Left cardiac atrium (tissue), 4 donors: ENCODE results near the gene C2orf49. TPM values are rescaled to one million over a fixed set of nuclear protein-coding genes. Genes with fewer than 3 reads are reported as not detected.

Source experiments
- ATAC-seq, 2 donors: fragments of 200-7000 bp; cut with Tn5 transposase; one replicate each; pipeline ENCODE4 v1.9.1; 2020; ENCODE audit warnings: mild to moderate bottlenecking in 2 of 2, moderate library complexity in 2 of 2
- DNase-seq: peaks from one replicate; pipeline ENCODE4 v3.0.0-alpha.2; 2020
- intact Hi-C, 2 donors: fragments of 100-400 bp; cut with DNase I; formaldehyde crosslinking; loops; one replicate each; pipeline versions ENCODE4 v1.14.1 to v1.15.1; 2022 to 2023
- total RNA-seq, 2 donors: library from RNA; stranded (reverse); fragmentation: NEBNext Ultra II Directional; extraction: Animal tissue kit (Norgen Biotek cat#: 25700); gene quantifications; one replicate each; pipeline ENCODE4 v1.2.1, GENCODE V29; 2021
- donor health status: DM: no; HTN: yes; CAD: no.
- donor health status: DM: no; HTN: yes; CAD: no; lungs with severe emphysema.
- donor health status: DM: yes; HTN: yes; CAD: no.
- donor health status: Dilated cardiomyopathy.

C2orf49 gene
- total RNA-seq, 2 donors from 2014 or later = 15.6 to 16.2 TPM

- intact Hi-C loops = no loop called here
- ATAC-seq = no peak
Observed at GRCh38 chr2:105344704-105345345, 7.5 kb downstream of the C2orf49 start.

GRCh38 chr2:105357122-105357521 lies 19.8 kb downstream of the C2orf49 start:
- DNase-seq = no peak
- ATAC-seq = no peak
- intact Hi-C loops = no loop called here

More at GRCh38 chr2:105344704-105345345, 7.5 kb downstream of the C2orf49 start:
- no peak for DNase-seq

GRCh38 chr2:105358593-105358992 lies 21.3 kb downstream of the C2orf49 start:
- DNase-seq (no peak), ATAC-seq (peak; percentile 32 to 74)
- intact Hi-C loops = no loop called here

- DNase-seq (no peak), ATAC-seq (no peak)
- intact Hi-C loops = no loop called here
Observed at GRCh38 chr2:105361102-105361889, 24.0 kb downstream of the C2orf49 start.

GRCh38 chr2:105362862-105363591 lies 25.7 kb downstream of the C2orf49 start:
- ATAC-seq (peak in 1 of 2 donors; percentile 21), DNase-seq (no peak)
- intact Hi-C loops = no loop called here

- intact Hi-C loops = no loop called here
- DNase-seq (no peak), ATAC-seq (no peak)
Observed at GRCh38 chr2:105364436-105365139, 27.2 kb downstream of the C2orf49 start.

- intact Hi-C loops = no loop called here
Observed at GRCh38 chr2:105365206-105365605, 27.9 kb downstream of the C2orf49 start.

GRCh38 chr2:105368759-105369408 lies 31.5 kb downstream of the C2orf49 start:
- intact Hi-C loops = no loop called here
- ATAC-seq = no peak
- DNase-seq = no peak

More at GRCh38 chr2:105365206-105365605, 27.9 kb downstream of the C2orf49 start:
- ATAC-seq (no peak), DNase-seq (no peak)

- intact Hi-C loops = loop anchor here in 1 of 2 donors (2.0 kb wide), 1 partner anchor 149 kb away; no protein-coding TSS in a partner anchor
- DNase-seq (peak; percentile 89), ATAC-seq (peak; percentile 85 to 86)
Observed at GRCh38 chr2:105369777-105370690, 32.7 kb downstream of the C2orf49 start.

GRCh38 chr2:105371156-105371555 lies 33.8 kb downstream of the C2orf49 start:
- DNase-seq (no peak), ATAC-seq (no peak)
- intact Hi-C loops = loop anchor here in 1 of 2 donors (2.0 kb wide), 1 partner anchor 148 kb away; no protein-coding TSS in a partner anchor

- DNase-seq (no peak), ATAC-seq (no peak)
- intact Hi-C loops = loop anchor here (2.0 kb wide), 1 partner anchor 147 kb away; no protein-coding TSS in a partner anchor
Observed at GRCh38 chr2:105371810-105372209, 34.5 kb downstream of the C2orf49 start.

- DNase-seq = peak; percentile 74
- intact Hi-C loops = loop anchor here in 1 of 2 donors (2.0 kb wide), 1 partner anchor 145 kb away; no protein-coding TSS in a partner anchor
- peak; percentile 53 to 58 for ATAC-seq
Observed at GRCh38 chr2:105373344-105373781, 36.0 kb downstream of the C2orf49 start.

GRCh38 chr2:105373895-105374401 lies 36.6 kb downstream of the C2orf49 start:
- ATAC-seq = peak in 1 of 2 donors; percentile 2
- intact Hi-C loops = loop anchor here in 1 of 2 donors (2.0 kb wide), 1 partner anchor 145 kb away; no protein-coding TSS in a partner anchor
- DNase-seq = no peak

- peak; percentile 31 to 53 for ATAC-seq
- intact Hi-C loops = no loop called here
Observed at GRCh38 chr2:105375001-105375561, 37.7 kb downstream of the C2orf49 start.

GRCh38 chr2:105376010-105376409 lies 38.7 kb downstream of the C2orf49 start:
- intact Hi-C loops = no loop called here

More at GRCh38 chr2:105375001-105375561, 37.7 kb downstream of the C2orf49 start:
- DNase-seq = no peak

GRCh38 chr2:105376789-105377240 lies 39.5 kb downstream of the C2orf49 start:
- intact Hi-C loops = no loop called here
- DNase-seq = no peak

More at GRCh38 chr2:105376010-105376409, 38.7 kb downstream of the C2orf49 start:
- ATAC-seq (no peak), DNase-seq (no peak)

More at GRCh38 chr2:105376789-105377240, 39.5 kb downstream of the C2orf49 start:
- no peak for ATAC-seq
